ENCODE data around the gene RNF130. TPM values are rescaled to one million over a fixed set of nuclear protein-coding genes. Genes with fewer than 3 reads are reported as not detected.

The RNF130 gene
- total RNA-seq, 4 donors from 2014 or later, result 161 to 309 (median 212) TPM

DNA sequence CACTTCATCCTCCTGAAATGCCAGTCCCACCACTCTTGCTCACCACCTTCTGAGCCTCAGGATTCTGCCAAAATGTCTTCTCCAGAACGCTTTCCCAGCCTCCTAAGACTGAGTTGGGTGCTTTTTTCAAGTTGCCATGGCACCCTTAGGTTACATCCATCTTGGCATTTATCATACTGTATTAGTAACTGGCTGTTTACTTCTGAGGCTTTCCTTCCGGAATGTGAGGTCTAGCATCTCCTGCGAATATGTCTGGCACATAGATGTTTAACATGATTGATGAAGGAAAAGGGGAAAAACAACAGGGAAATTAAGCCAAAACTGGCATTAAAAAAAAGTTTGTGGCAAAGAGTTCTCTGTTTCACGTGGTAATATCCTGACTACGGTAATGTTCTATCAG, 24.9 kb downstream of the RNF130 start:
- TF ChIP-seq CTCF (IDR thresholded peaks at IDR 0.05; ENCODE audit: low read depth), result no peak

GRCh38 chr5:180045889-180046499, 25.6 kb downstream of the RNF130 start:
- no peak for TF ChIP-seq CTCF (IDR thresholded peaks at IDR 0.05; ENCODE audit: low read depth)

GRCh38 chr5:180043377-180043776, 28.2 kb downstream of the RNF130 start:
- TF ChIP-seq CTCF (IDR thresholded peaks at IDR 0.05; ENCODE audit: low read depth), result no peak

DNA sequence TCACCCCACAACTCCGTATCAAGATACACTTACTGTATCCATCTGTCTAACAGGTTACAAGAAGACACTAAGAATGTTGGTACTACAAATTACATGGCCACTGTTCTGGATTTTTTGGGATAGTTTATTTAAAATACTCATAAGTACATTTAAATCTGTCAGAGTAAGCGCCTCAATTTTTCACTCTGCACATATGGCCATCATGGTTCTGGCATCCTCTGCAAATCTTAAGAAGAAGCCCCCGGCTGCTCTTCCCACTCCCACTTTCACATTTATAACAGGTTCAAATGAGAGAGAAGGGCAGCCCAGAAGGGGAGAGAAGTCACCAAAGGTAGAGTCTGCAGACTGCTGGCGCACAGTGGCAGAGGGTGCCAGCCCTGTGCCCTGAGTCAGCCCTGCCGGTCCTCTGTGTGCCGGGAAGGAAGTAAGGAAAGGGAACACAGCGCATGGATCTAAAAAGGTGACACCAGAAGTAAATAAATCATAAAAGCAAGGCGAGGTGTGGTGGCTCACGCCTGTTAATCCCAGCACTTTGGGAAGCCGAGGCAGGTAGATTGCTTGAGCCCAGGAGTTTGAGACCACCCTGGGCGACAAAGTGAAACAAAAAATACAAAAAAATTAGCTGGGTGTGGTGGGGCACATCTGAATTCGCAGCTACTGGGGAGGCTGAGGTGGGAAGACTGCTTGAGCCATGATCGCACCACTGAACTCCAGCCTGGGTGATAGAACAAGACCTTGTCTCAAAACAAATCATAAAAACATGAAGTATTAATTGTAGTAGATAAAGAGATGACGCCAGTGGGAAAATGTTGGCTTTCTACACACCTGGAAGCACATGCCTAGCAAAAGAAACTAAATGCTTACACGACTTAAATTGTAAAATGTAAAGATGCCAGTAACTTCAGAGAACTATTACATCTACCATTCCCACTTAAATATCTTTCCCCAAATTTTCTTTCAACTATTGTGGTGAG, 30.0 kb downstream of the RNF130 start:
- no peak for TF ChIP-seq CTCF (IDR thresholded peaks at IDR 0.05; ENCODE audit: low read depth)

DNA sequence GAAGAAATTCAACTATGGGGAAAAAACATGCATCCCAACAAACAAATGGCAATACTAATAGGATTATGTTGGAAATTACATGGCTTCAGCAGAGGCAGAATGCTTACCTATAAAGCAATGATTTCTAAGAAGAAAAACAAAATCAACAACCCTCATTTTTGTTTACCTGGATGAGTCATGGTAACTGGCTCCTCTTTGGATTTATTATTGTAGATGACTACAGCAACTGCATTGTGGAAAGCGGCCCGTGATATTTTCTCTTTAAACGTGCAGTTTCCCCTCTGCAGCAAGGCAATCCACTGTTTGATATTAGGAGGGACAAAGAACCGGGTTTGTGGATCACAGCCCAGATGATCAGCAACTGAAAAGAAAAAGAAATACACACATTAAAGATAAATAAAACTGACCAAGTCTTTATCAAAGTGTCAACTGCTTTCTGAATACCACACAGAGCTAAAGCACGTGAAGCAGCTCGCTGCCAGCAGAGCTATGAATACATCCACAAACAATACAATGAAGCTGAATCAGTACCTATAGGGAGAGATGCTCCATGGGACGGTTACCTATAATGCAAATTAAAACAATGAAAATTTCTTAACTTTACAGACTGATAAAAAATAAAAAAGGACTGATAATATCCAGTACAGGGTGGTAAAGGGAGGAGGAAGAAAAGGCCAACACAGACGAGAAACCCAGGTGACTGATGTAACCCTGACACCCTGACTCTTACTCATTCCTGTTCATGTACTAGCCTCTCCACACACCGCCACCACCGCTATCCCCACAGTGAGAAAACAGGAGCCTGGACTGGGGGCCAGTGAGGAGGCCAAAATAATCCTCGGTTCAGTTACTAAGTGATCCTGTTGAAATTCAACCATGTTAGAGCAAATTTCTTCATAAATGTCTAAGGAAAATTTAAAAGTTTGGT, 31.0 kb downstream of the RNF130 start:
- TF ChIP-seq CTCF (IDR thresholded peaks at IDR 0.05; ENCODE audit: low read depth), result no peak

DNA sequence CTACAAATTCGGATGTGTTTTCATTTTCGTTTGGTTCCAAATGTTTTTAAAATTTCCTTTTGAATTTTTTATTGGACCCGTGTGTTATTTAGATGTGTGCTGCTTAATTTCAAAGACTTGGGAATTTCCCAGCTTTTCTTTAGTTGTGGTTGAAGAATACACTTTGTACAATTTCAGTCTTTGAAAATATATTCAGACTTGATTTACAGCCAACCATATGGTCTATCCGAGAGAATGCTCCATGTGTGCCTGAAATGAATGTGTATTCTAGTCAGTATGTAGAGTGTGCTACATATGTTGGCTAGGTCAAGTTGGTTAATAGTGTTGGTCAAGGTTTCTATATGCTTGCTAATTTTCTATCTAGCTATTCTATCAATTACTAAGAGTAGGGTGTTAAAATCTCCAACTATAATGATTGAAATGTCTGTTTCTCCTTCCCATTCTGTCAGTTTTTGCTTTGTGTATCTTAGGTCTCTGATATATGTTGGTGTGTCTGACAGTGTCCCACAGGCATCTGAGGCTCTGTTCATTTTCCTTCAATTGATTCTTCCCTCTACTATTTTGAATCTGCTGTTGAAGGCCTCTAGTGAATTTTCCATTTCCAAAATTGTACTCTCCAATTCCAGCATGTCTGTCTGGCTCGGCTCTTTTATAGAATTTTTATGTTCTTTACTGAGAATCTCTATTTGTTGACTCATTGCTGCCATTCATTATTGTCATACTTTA, 36.2 kb downstream of the RNF130 start:
- TF ChIP-seq CTCF (IDR thresholded peaks at IDR 0.05; ENCODE audit: low read depth), result no peak
